Trophoblast cell (in vitro differentiated cells and primary cell): ENCODE data around the gene RAB39A.

Experiments used
- DNase-seq, 2 donors: peaks; one replicate each; pipeline ENCODE4 v3.0.0-alpha.2; 2016
- H2AFZ ChIP-seq: 2 replicates; pipeline ENCODE4 v1.6.1; 2013; ENCODE audit warnings: low read length, moderate library complexity, mild to moderate bottlenecking; ENCODE audit not compliant: insufficient read depth, poor library complexity
- H2AK5ac ChIP-seq: 2 replicates; pipeline ENCODE4 v1.6.1; 2013; ENCODE audit warnings: mild to moderate bottlenecking, low read length
- H2BK120ac ChIP-seq: 2 replicates; pipeline ENCODE4 v1.6.1; 2013; ENCODE audit warnings: low read length, mild to moderate bottlenecking, moderate library complexity; ENCODE audit not compliant: insufficient read depth, poor library complexity
- H2BK12ac ChIP-seq: 2 replicates; pipeline ENCODE4 v1.6.1; 2013; ENCODE audit warnings: mild to moderate bottlenecking, low read length, moderate library complexity
- H2BK5ac ChIP-seq: 2 replicates; pipeline ENCODE4 v1.6.1; 2013; ENCODE audit warnings: low read length, low read depth, moderate library complexity, mild to moderate bottlenecking; ENCODE audit not compliant: poor library complexity
- H3K14ac ChIP-seq: 2 replicates; pipeline ENCODE4 v1.6.1; 2013; ENCODE audit warnings: mild to moderate bottlenecking, low read length
- H3K18ac ChIP-seq: 2 replicates; pipeline ENCODE4 v1.6.1; 2013; ENCODE audit warnings: mild to moderate bottlenecking, low read length
- H3K23ac ChIP-seq: 2 replicates; pipeline ENCODE4 v1.6.1; 2013; ENCODE audit warnings: low read length
- H3K27ac ChIP-seq: 2 replicates; pipeline ENCODE4 v1.5.1; 2013; ENCODE audit warnings: low read depth, mild to moderate bottlenecking, inconsistent platforms, low read length, moderate library complexity
- H3K27me3 ChIP-seq: 2 replicates; pipeline ENCODE4 v1.6.1; 2013; ENCODE audit warnings: inconsistent platforms, mild to moderate bottlenecking, low read length, moderate library complexity; ENCODE audit not compliant: insufficient read depth
- H3K36me3 ChIP-seq, 2 experiments: 1 replicate in 1 of 2; 2 replicates in 1 of 2; pipeline ENCODE4 v1.6.1; 2013; ENCODE audit warnings: low read length in 2 of 2, mild to moderate bottlenecking in 2 of 2, moderate library complexity in 1 of 2; ENCODE audit not compliant: insufficient read depth in 2 of 2, control insufficient read depth in 1 of 2
- H3K4ac ChIP-seq: 2 replicates; pipeline ENCODE4 v1.6.1; 2013; ENCODE audit warnings: low read depth, mild to moderate bottlenecking, low read length, moderate library complexity
- H3K4me1 ChIP-seq, 2 experiments: 1 replicate in 1 of 2; 2 replicates in 1 of 2; pipeline ENCODE4 v1.6.1; 2013; ENCODE audit warnings: low read length in 2 of 2, mild to moderate bottlenecking in 2 of 2, moderate library complexity in 1 of 2; ENCODE audit not compliant: insufficient read depth in 2 of 2, control insufficient read depth in 1 of 2
- H3K4me2 ChIP-seq: 2 replicates; pipeline ENCODE4 v1.6.1; 2013; ENCODE audit warnings: inconsistent platforms, mild to moderate bottlenecking, low read length, moderate library complexity
- H3K4me3 ChIP-seq: 2 replicates; pipeline ENCODE4 v1.5.1; 2013; ENCODE audit warnings: mild to moderate bottlenecking, low read depth, low read length, inconsistent platforms
- H3K79me1 ChIP-seq: one replicate; pipeline ENCODE4 v1.6.1; 2013; ENCODE audit warnings: low read length
- H3K79me2 ChIP-seq: 2 replicates; pipeline ENCODE4 v1.6.1; 2013; ENCODE audit warnings: low read length, mild to moderate bottlenecking; ENCODE audit not compliant: control insufficient read depth, insufficient read depth, poor library complexity
- H3K9ac ChIP-seq: 2 replicates; pipeline ENCODE4 v1.6.1; 2013; ENCODE audit warnings: mild to moderate bottlenecking, low read length
- H3K9me3 ChIP-seq: 2 replicates; pipeline ENCODE4 v1.6.1; 2013; ENCODE audit warnings: low read depth, mild to moderate bottlenecking, control low read depth, inconsistent platforms, low read length; ENCODE audit not compliant: insufficient read depth
- H4K12ac ChIP-seq: 2 replicates; pipeline ENCODE4 v1.6.1; 2013; ENCODE audit warnings: low read depth, mild to moderate bottlenecking, low read length, moderate library complexity
- H4K8ac ChIP-seq: 2 replicates; pipeline ENCODE4 v1.6.1; 2013; ENCODE audit warnings: low read depth, mild to moderate bottlenecking, low read length, moderate library complexity
- H4K91ac ChIP-seq: one replicate; pipeline ENCODE4 v1.6.1; 2013; ENCODE audit warnings: low read depth, mild to moderate bottlenecking, low read length, moderate library complexity
- WGBS: extraction: QIAGEN DNeasy Blood & Tissue Kit; methylation state at CpG from one replicate; pipeline ENCODE4 v1.1.7; 2013; ENCODE audit warnings: missing lambda C conversion rate; ENCODE audit not compliant: insufficient read length, insufficient coverage; ENCODE audit errors: extremely low coverage; 5-methylcytosine and 5-hydroxymethylcytosine counted together

Gene RAB39A

GRCh38 chr11:107969219-107969618, 41.0 kb downstream of the RAB39A start:
- Histone ChIP-seq H3K14ac (no peak overlapping the region), H3K79me2 (no peaks in the 10 kb centered on the region), H3K23ac (no peak overlapping the region), H4K12ac (no peak overlapping the region), H3K18ac (no peak overlapping the region), H3K4me2 (no peak overlapping the region), H3K9me3 (no peaks in the 10 kb centered on the region), H2AFZ (no peak overlapping the region), H4K8ac (no peak overlapping the region), H2BK120ac (no peak overlapping the region), H3K27ac (no peak overlapping the region), H2BK5ac (no peak overlapping the region), H2BK12ac (no peak overlapping the region), H3K4me1 (no peaks in the 10 kb centered on the region), H3K4ac (no peak overlapping the region), H4K91ac (no peak overlapping the region), H3K9ac (no peak overlapping the region), H2AK5ac (no peak overlapping the region), H3K36me3 (no peaks in the 10 kb centered on the region), H3K27me3 (no peaks in the 10 kb centered on the region), H3K79me1 (no peaks in the 10 kb centered on the region), H3K4me3 (no peak overlapping the region)
- no peak for DNase-seq

- no peak overlapping the region for H3K23ac ChIP-seq
- H3K4ac ChIP-seq = no peak overlapping the region
- no peak overlapping the region for H3K4me3 ChIP-seq
- H3K79me2 ChIP-seq = no peaks in the 10 kb centered on the region
- no peaks in the 10 kb centered on the region for H3K79me1 ChIP-seq
- no peak overlapping the region for H4K8ac ChIP-seq
- no peak overlapping the region for H2BK12ac ChIP-seq
- no peak overlapping the region for H3K4me2 ChIP-seq
- H3K36me3 ChIP-seq = no peaks in the 10 kb centered on the region
- no peaks in the 10 kb centered on the region for H3K4me1 ChIP-seq
- H4K12ac ChIP-seq = no peak overlapping the region
- no peak overlapping the region for H3K14ac ChIP-seq
- no peak overlapping the region for H2AK5ac ChIP-seq
- no peaks in the 10 kb centered on the region for H3K9me3 ChIP-seq
- no peak for DNase-seq
- no CpG with 5 or more reads among the region's 5 CpGs for WGBS
- H3K9ac ChIP-seq = no peak overlapping the region
- no peak overlapping the region for H4K91ac ChIP-seq
- H3K27me3 ChIP-seq = no peaks in the 10 kb centered on the region
- no peak overlapping the region for H2BK120ac ChIP-seq
- H3K27ac ChIP-seq = no peak overlapping the region
- H2BK5ac ChIP-seq = no peak overlapping the region
- no peak overlapping the region for H2AFZ ChIP-seq
- no peak overlapping the region for H3K18ac ChIP-seq
Observed at GRCh38 chr11:107970049-107970448, 41.8 kb downstream of the RAB39A start.

DNA sequence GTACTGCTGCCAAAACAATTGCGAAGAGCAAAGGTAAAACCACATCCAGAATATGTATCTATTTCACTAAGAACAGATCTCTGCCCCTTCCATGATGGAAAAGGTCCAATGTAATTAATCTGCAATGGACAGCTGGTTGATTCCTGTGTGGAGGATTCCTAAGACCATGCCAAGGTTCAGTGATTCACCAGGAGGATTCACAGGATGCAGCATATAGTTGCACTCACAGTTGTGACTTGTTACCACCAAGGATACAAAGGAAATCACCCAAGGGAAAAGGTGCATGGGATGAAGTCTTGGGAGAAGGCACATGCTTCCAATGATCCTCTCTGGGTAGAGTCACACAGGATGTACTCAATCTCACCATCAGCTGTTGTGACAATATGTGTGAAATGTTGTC, 45.4 kb downstream of the RAB39A start:
- H3K4me3 ChIP-seq = no peak overlapping the region
- H2BK12ac ChIP-seq = no peak overlapping the region
- H4K12ac ChIP-seq = no peak overlapping the region
- H3K79me1 ChIP-seq = no peaks in the 10 kb centered on the region
- H3K9ac ChIP-seq = no peak overlapping the region
- H3K4ac ChIP-seq = no peak overlapping the region
- no peaks in the 10 kb centered on the region for H3K27me3 ChIP-seq
- H3K4me2 ChIP-seq = no peak overlapping the region
- no CpG with 5 or more reads among the region's 1 CpG for WGBS
- DNase-seq = no peak
- H3K23ac ChIP-seq = no peak overlapping the region
- H2AFZ ChIP-seq = no peak overlapping the region
- H2AK5ac ChIP-seq = no peak overlapping the region
- H4K8ac ChIP-seq = no peak overlapping the region
- H2BK5ac ChIP-seq = no peak overlapping the region
- H3K9me3 ChIP-seq = no peaks in the 10 kb centered on the region
- H3K18ac ChIP-seq = no peak overlapping the region
- H3K27ac ChIP-seq = no peak overlapping the region
- H3K14ac ChIP-seq = no peak overlapping the region
- no peaks in the 10 kb centered on the region for H3K79me2 ChIP-seq
- H2BK120ac ChIP-seq = no peak overlapping the region
- no peaks in the 10 kb centered on the region for H3K4me1 ChIP-seq
- no peaks in the 10 kb centered on the region for H3K36me3 ChIP-seq
- H4K91ac ChIP-seq = no peak overlapping the region

DNA sequence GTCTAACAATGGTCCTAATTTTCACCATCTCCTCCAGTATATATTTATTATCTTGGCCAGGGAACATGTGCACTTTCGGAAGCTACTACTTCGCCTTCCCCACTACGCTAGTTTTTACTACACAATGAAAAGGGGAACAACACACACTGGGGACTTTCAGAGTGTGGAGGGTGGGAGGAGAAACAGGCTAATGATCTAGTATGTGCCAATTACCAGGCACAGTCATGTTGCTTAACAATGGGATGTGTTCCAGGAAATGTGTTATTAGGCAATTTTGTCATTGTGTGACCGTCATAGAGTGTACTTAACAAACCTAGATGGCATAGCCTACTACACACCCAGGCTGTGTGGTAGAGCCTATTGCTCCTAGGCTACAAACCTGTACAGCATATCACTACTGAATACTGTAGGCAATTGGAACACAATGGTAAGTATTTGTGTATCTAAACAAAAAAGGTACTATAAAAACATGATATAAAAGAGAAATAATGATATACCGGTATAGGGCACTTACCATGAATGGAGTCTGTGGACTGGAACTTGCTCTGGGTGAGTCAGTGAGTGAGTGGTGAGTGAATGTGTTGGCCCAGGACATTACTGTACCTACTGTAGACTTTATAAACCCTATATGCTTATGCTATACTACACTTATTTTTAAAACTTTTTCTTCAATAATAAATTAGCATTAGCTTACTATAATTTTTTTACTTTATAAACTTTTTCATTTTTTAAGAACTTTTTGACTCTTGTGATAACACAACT, 60.3 kb downstream of the RAB39A start:
- Histone ChIP-seq H3K23ac (no peak overlapping the region), H3K4me3 (no peak overlapping the region), H4K8ac (no peak overlapping the region), H3K27ac (no peak overlapping the region), H2BK12ac (peak overlapping the region; percentile 11), H3K79me2 (no peaks in the 10 kb centered on the region), H3K36me3 (no peaks in the 10 kb centered on the region), H3K14ac (no peak overlapping the region), H4K91ac (no peak overlapping the region), H3K4ac (no peak overlapping the region), H3K9me3 (no peaks in the 10 kb centered on the region), H2AFZ (no peak overlapping the region), H2AK5ac (no peak overlapping the region), H3K4me1 (peaks cover 3 to 6% of the 10 kb centered on the region in 2 experiments), H3K4me2 (no peak overlapping the region), H2BK120ac (no peak overlapping the region), H3K9ac (no peak overlapping the region), H3K18ac (no peak overlapping the region), H3K79me1 (no peaks in the 10 kb centered on the region), H2BK5ac (no peak overlapping the region), H4K12ac (no peak overlapping the region), H3K27me3 (no peaks in the 10 kb centered on the region)
- peak in 1 of 2 donors; percentile 20 for DNase-seq
- WGBS = no CpG with 5 or more reads among the region's 5 CpGs
